Measurements from ENCODE around the gene PTPN14.

Gene PTPN14

DNA sequence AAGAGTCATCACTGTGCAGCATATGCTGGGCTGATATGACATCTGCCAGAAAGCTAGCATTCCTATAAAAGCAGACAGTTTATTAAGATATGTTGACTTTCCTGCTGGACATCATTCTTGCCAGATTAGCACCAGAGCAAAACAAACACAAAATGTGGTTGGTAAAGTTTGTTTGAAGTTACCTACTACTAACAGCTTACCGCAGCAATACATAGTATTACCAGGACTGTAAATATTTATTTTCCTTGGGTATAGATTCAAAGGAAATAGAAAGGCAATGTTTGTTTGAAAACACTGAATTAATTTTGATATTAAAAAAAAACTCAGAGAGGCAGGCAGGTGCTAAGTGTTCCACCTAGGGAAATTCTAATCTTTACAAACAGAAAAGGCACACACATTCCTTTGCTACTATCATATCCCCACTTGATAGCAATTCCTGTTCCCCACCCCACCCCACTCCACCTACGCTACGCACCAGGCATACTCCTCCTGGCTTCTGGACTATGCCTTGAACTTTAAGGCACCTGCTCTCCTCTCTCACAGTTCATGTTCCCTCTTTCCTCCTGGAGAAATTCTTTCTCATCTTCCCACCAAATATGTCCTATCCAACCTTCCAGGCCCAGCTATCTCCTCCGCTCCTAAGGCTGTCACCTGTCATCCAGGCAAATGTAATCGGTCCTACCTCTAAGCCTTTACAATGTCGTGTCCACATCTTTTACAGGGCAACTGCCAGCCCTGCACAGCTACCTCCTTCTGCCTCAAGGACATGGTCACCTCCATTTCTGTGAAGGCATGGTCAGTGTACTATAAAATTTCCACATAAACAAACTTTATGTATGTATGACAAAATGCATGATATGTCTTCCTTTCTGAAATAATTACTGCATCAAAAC lies 34.7 kb downstream of the PTPN14 start:
- TF ChIP-seq, protein P1, sequence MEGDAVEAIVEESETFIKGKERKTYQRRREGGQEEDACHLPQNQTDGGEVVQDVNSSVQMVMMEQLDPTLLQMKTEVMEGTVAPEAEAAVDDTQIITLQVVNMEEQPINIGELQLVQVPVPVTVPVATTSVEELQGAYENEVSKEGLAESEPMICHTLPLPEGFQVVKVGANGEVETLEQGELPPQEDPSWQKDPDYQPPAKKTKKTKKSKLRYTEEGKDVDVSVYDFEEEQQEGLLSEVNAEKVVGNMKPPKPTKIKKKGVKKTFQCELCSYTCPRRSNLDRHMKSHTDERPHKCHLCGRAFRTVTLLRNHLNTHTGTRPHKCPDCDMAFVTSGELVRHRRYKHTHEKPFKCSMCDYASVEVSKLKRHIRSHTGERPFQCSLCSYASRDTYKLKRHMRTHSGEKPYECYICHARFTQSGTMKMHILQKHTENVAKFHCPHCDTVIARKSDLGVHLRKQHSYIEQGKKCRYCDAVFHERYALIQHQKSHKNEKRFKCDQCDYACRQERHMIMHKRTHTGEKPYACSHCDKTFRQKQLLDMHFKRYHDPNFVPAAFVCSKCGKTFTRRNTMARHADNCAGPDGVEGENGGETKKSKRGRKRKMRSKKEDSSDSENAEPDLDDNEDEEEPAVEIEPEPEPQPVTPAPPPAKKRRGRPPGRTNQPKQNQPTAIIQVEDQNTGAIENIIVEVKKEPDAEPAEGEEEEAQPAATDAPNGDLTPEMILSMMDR (conservative IDR thresholded peaks at IDR 0.05; ENCODE audit: control insufficient read depth, insufficient read depth, low read depth, low read length), result no peak
- no peak for DNase-seq (ENCODE audit: low read depth)
- H3K4me3 ChIP-seq (ENCODE audit: control insufficient read depth, low read depth, low read length), result no peak overlapping the region

DNA sequence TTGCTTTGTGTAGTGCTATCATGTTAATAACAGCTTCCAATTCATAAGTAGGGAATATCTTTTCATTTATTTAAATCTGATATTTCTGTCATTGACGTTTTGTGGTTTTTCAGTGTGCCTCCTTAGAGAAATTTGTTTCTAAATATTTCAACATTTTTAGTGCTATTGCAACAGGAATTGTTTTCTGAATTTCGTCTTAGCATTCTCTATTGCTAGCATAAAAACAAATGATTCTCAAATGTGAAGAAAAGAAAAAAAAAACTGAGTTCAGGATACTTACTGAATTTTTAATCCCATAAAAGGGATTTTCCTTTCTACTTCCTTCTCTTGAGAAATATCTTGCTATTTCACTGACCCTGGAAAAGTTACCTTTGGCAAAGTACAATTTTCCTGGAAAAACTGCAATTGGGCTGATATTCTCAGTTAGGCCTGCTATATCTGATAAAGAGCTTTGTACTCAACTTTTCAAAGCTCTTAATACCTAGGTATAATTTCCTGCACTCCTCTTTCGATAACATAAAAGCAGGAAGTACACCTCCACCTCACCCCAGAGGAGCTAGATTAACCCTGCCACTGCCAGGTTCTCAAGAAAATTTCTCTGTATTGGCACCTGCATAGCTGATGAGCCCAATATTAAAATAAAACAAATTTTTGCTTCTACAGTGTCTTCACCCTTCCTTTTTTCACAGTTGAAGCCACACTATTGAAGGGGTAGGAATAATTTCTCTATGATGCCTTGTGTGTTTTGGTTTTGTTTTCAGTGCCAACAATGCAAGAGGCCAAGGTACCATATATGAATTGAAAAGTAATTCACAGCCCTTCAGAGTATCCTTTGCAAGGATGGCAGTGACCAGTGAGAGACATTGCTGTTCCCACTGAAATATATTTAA lies 35.6 kb downstream of the PTPN14 start:
- no peak for DNase-seq (ENCODE audit: low read depth)
- TF ChIP-seq, protein P1 (conservative IDR thresholded peaks at IDR 0.05; ENCODE audit: control insufficient read depth, insufficient read depth, low read depth, low read length), result no peak
- H3K4me3 ChIP-seq (ENCODE audit: control insufficient read depth, low read depth, low read length), result no peak overlapping the region

- no peak overlapping the region for H3K4me3 ChIP-seq (ENCODE audit: control insufficient read depth, low read depth, low read length)
- DNase-seq (ENCODE audit: low read depth), result no peak
- TF ChIP-seq, protein P1 (conservative IDR thresholded peaks at IDR 0.05; ENCODE audit: control insufficient read depth, insufficient read depth, low read depth, low read length), result no peak
Observed at GRCh38 chr1:214514819-214515383, 36.5 kb downstream of the PTPN14 start.

- DNase-seq (ENCODE audit: low read depth), result peak; percentile 74
- TF ChIP-seq, protein P1 (conservative IDR thresholded peaks at IDR 0.05; ENCODE audit: control insufficient read depth, insufficient read depth, low read depth, low read length), result no peak
- no peak overlapping the region for H3K4me3 ChIP-seq (ENCODE audit: control insufficient read depth, low read depth, low read length)
Observed at GRCh38 chr1:214514032-214514818, 37.2 kb downstream of the PTPN14 start.

DNA sequence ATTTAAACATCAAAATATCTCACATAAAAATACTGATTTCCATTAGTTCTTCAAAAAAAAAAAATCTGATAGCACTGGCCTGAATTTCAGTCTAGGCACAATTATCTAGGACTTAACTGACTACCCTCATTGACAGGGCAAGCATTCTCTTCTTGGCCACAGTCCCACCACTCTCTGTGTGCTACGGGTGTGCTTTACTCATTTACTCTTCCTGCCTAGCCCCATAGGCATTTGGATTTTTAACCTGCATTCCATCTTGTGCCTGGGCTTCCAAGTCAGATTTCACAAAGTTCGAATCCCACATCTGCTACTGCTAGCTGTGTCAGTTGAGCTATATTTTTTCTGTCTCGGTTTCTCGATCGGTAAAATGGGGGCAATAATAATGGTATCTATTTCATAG lies 38.0 kb downstream of the PTPN14 start:
- DNase-seq (ENCODE audit: low read depth), result no peak
- TF ChIP-seq, protein P1 (conservative IDR thresholded peaks at IDR 0.05; ENCODE audit: control insufficient read depth, insufficient read depth, low read depth, low read length), result no peak
- no peak overlapping the region for H3K4me3 ChIP-seq (ENCODE audit: control insufficient read depth, low read depth, low read length)

DNA sequence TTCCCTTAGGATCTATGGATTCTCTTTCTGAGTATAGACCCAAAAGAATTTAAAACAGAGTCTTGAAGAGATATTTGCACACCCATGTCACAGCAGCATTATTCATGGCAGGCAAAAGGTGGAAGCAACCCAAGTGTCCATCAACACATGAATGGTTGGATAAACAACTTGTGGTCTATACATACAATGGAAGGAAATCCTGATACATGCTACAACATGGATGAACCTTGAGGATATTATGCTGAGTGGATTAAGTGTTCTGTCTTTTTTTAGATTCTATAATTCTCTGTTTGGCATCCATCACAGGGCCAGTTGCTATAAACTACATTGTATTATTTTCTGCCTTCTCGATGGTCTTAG lies 39.8 kb downstream of the PTPN14 start:
- no peak for DNase-seq (ENCODE audit: low read depth)
- TF ChIP-seq, protein P1 (conservative IDR thresholded peaks at IDR 0.05; ENCODE audit: control insufficient read depth, insufficient read depth, low read depth, low read length), result no peak
- no peak overlapping the region for H3K4me3 ChIP-seq (ENCODE audit: control insufficient read depth, low read depth, low read length)
